HEK293T (cell line): ENCODE results near the gene DYNC1I1.

Experiments used
- ARNT ChIP-seq: fragments of 450-650 bp; IDR thresholded peaks from 2 replicates; pipeline ENCODE4 v1.6.1; 2017; ENCODE audit warnings: mild to moderate bottlenecking
- BHLHE40 ChIP-seq: fragments of 450-650 bp; IDR thresholded peaks from 2 replicates; pipeline ENCODE4 v1.6.1; 2016; ENCODE audit warnings: mild to moderate bottlenecking, moderate library complexity, borderline replicate concordance
- ELF4 ChIP-seq: fragments of 450-650 bp; IDR thresholded peaks from 2 replicates; pipeline ENCODE4 v1.6.1; 2017; ENCODE audit warnings: antibody characterized with exemption
- FOXA1 ChIP-seq: fragments of 450-650 bp; IDR thresholded peaks from 2 replicates; pipeline ENCODE4 v1.6.1; 2016; ENCODE audit warnings: mild to moderate bottlenecking
- FOXK2 ChIP-seq: fragments of 450-650 bp; IDR thresholded peaks from 2 replicates; pipeline ENCODE4 v1.6.1; 2016; ENCODE audit warnings: mild to moderate bottlenecking
- FOXM1 ChIP-seq: fragments of 450-650 bp; IDR thresholded peaks from 2 replicates; pipeline ENCODE4 v1.6.1; 2017; ENCODE audit warnings: mild to moderate bottlenecking, borderline replicate concordance
- HDGF ChIP-seq: fragments of 450-650 bp; IDR thresholded peaks from 2 replicates; pipeline ENCODE4 v1.6.1; 2017; ENCODE audit warnings: antibody characterized with exemption, borderline replicate concordance
- L3MBTL2 ChIP-seq: fragments of 450-650 bp; conservative IDR thresholded peaks from 2 replicates; pipeline ENCODE4 v1.6.1; 2016; ENCODE audit warnings: mild to moderate bottlenecking
- NFRKB ChIP-seq: fragments of 450-650 bp; IDR thresholded peaks from 2 replicates; pipeline ENCODE4 v1.6.1; 2016; ENCODE audit warnings: mild to moderate bottlenecking, moderate library complexity
- SP1 ChIP-seq: fragments of 450-650 bp; IDR thresholded peaks from 2 replicates; pipeline ENCODE4 v1.6.1; 2017
- SUZ12 ChIP-seq: fragments of 450-650 bp; IDR thresholded peaks from 2 replicates; pipeline ENCODE4 v1.6.1; 2016; ENCODE audit warnings: mild to moderate bottlenecking
- TARDBP ChIP-seq: fragments of 450-650 bp; IDR thresholded peaks from 2 replicates; pipeline ENCODE4 v1.6.1; 2016
- ZNF384 ChIP-seq: fragments of 450-650 bp; IDR thresholded peaks from 2 replicates; pipeline ENCODE4 v1.6.1; 2016
- TF ChIP-seq, protein P1 (sequence below): fragments of 450-650 bp; IDR thresholded peaks from 2 replicates; pipeline ENCODE4 v1.6.1; 2016

GRCh38 chr7:96122746-96123145 lies 350.4 kb downstream of the DYNC1I1 start:
- TF ChIP-seq BHLHE40 (no peak), FOXM1 (no peak), ELF4 (no peak), HDGF (no peak), NFRKB (no peak), SP1 (no peak), ARNT (no peak), FOXA1 (no peak), SUZ12 (no peak), ZNF384 (no peak), L3MBTL2 (no peak), FOXK2 (no peak), TARDBP (no peak)
- TF ChIP-seq, protein P1, sequence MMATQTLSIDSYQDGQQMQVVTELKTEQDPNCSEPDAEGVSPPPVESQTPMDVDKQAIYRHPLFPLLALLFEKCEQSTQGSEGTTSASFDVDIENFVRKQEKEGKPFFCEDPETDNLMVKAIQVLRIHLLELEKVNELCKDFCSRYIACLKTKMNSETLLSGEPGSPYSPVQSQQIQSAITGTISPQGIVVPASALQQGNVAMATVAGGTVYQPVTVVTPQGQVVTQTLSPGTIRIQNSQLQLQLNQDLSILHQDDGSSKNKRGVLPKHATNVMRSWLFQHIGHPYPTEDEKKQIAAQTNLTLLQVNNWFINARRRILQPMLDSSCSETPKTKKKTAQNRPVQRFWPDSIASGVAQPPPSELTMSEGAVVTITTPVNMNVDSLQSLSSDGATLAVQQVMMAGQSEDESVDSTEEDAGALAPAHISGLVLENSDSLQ: no peak
